Uterus (tissue), 4 donors: ENCODE data around the gene SLC39A6. TPM values are rescaled to one million over a fixed set of nuclear protein-coding genes. Genes with fewer than 3 reads are reported as not detected.
"Not testable (repeated sequence)": the region's sequence is repeated elsewhere in the genome, so short reads cannot be mapped to it uniquely, and the experiment has no call there.

Source experiments
- DNase-seq, 2 donors: peaks; one replicate each; pipeline ENCODE4 v3.0.0-alpha.2; 2019 to 2020
- H3K27ac ChIP-seq, 2 donors: fragments of 200-600 bp; sonication (generic); 1 replicate in 1 of 2; 2 replicates in 1 of 2; pipeline ENCODE4 v1.5.1; 2016 to 2018
- H3K27me3 ChIP-seq, 2 donors: fragments of 200-600 bp; sonication (generic); one replicate each; pipeline ENCODE4 v1.5.1; 2018 to 2019; ENCODE audit warnings: control low read depth in 1 of 2
- H3K36me3 ChIP-seq, 2 donors: fragments of 200-600 bp; sonication (generic); one replicate each; pipeline ENCODE4 v1.5.1; 2019; ENCODE audit warnings: control low read depth in 1 of 2
- H3K4me1 ChIP-seq, 2 donors: fragments of 200-600 bp; sonication (generic); one replicate each; pipeline ENCODE4 v1.5.1; 2018 to 2019; ENCODE audit warnings: control low read depth in 1 of 2
- H3K4me3 ChIP-seq, 2 donors: fragments of 200-600 bp; sonication (generic); 1 replicate in 1 of 2; 2 replicates in 1 of 2; pipeline ENCODE4 v1.5.1; 2018 to 2019; ENCODE audit warnings: mild to moderate bottlenecking in 1 of 2
- H3K9me3 ChIP-seq, 2 donors: fragments of 200-600 bp; sonication (generic); one replicate each; pipeline ENCODE4 v1.5.1; 2019; ENCODE audit warnings: control low read depth in 1 of 2
- POLR2A ChIP-seq, 2 donors: fragments of 450-650 bp; IDR thresholded peaks; one replicate each; pipeline ENCODE4 v1.6.1; 2016; ENCODE audit warnings: antibody characterized with exemption in 2 of 2, mild to moderate bottlenecking in 1 of 2, moderate library complexity in 1 of 2
- intact Hi-C: fragments of 100-400 bp; cut with DNase I; formaldehyde crosslinking; loops from one replicate; pipeline ENCODE4 v1.15.1; 2023; ENCODE audit warnings: low total_unique reads
- total RNA-seq, 4 donors: library from RNA; depleted of rRNA in 3 of 4; stranded (reverse); fragments of >200 nt in 3 of 4; gene quantifications; one replicate each; pipeline versions ENCODE4 v1.1.0 to v1.2.4, GENCODE V29; 2014 to 2023
- TF ChIP-seq, protein P1 (sequence below), 4 experiments: fragments of 200-600 bp in 2 of 4; fragments of 450-650 bp in 2 of 4; sonication (generic) in 2 of 4; IDR thresholded peaks; one replicate each; pipeline ENCODE4 v1.5.1; 2016 to 2019; ENCODE audit warnings: antibody characterized with exemption in 4 of 4, mild to moderate bottlenecking in 2 of 4, moderate library complexity in 1 of 4
- donor health status: DM: yes; HTN: yes; CAD: no.

The SLC39A6 gene
- total RNA-seq, 4 donors from 2014 or later: 7.7 to 90.6 (median 31.1) TPM

DNA sequence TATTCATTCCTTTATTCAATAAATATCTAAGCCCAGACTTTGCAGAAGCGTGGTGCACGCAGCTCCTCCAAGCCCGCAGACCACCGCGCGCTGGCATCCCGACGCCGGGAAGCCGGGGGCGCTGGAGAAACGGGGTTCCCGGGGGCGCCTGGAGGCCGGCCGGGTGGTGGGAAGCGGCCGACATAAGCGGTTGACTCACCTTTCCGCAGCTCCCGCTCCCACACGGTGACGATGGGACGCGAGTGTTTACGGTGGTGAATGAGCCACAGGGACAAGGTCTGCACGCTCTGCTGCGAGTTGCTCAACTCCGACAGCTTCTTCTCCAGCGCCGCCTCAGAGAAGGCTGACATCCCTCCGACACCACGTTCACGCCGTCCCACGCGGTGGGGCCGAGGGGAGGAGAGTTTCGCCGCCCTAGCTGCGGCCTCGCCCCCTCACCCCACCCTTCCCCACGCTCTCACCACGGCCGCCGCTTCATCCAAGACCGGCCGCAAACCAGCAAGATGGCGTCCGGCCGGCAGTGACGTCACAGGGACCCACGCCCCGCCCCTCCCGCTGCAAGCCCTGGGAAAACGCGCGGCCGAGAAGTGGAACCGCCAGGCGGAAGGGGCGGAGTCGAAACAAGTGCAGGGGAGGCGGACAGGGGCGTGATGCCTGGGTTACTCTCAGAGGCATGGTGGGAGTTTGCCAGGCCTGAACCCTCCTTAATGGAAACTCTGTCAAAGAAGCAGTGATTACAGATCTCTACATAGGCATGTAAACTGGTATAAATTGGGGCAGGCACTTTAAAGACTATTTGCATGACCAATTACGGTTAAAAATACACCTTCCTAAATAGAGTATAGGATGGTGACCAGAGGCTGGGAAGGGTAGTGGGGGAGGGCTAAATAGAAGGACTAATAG, 61.8 kb downstream of the SLC39A6 start, which contains the start of gene RPRD1A:
Gene RPRD1A, minus strand, starts transcription at position 505 of the 903 bp plus-strand sequence. Its CDS starts 155 bp downstream, at position 350.
- Histone ChIP-seq H3K27ac (peak within 1 kb of the TSS; percentile 80 to 84), H3K27me3 (no peaks in the 10 kb centered on the region), H3K9me3 (no peaks in the 10 kb centered on the region), H3K4me1 (peaks cover 5 to 9% of the 10 kb centered on the region in 2 donors), H3K4me3 (peak within 1 kb of the TSS; percentile 63 to 66), H3K36me3 (no peaks in the 10 kb centered on the region)
- TF ChIP-seq, protein P1, sequence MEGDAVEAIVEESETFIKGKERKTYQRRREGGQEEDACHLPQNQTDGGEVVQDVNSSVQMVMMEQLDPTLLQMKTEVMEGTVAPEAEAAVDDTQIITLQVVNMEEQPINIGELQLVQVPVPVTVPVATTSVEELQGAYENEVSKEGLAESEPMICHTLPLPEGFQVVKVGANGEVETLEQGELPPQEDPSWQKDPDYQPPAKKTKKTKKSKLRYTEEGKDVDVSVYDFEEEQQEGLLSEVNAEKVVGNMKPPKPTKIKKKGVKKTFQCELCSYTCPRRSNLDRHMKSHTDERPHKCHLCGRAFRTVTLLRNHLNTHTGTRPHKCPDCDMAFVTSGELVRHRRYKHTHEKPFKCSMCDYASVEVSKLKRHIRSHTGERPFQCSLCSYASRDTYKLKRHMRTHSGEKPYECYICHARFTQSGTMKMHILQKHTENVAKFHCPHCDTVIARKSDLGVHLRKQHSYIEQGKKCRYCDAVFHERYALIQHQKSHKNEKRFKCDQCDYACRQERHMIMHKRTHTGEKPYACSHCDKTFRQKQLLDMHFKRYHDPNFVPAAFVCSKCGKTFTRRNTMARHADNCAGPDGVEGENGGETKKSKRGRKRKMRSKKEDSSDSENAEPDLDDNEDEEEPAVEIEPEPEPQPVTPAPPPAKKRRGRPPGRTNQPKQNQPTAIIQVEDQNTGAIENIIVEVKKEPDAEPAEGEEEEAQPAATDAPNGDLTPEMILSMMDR (IDR thresholded peaks at IDR 0.05): peak in 3 of 4 experiments; percentile 4 to 31 (median 18)
- peak in 1 of 2 donors; percentile 74 for TF ChIP-seq POLR2A (IDR thresholded peaks at IDR 0.05)
- intact Hi-C loops: no loop called here
- peak; percentile 96 to 97 for DNase-seq

DNA sequence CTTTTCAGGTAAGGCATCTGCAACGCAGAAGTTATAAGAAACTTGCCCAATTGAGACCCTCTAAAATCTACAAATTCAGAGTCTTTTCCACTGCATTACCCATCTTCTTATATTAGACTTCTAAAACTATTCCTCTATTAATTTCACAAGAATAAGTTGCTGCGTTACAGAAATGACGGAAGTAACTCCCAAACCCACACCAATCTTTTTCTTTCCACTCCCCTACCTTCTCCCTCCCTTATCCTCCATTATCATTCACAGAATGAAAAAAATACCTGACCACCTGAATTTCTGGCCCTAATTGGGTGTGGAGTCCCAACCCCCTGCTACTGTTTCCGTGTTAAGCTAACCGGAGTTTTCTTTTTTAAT, 62.5 kb downstream of the SLC39A6 start:
- DNase-seq: no peak
- Histone ChIP-seq H3K4me3 (peak overlapping the region; percentile 63 to 66), H3K36me3 (no peaks in the 10 kb centered on the region), H3K27me3 (no peaks in the 10 kb centered on the region), H3K4me1 (peaks cover 5 to 9% of the 10 kb centered on the region in 2 donors), H3K27ac (peak overlapping the region; percentile 80 to 84), H3K9me3 (no peaks in the 10 kb centered on the region)
- TF ChIP-seq, protein P1 (IDR thresholded peaks at IDR 0.05): no peak
- no peak for TF ChIP-seq POLR2A (IDR thresholded peaks at IDR 0.05)
- intact Hi-C loops: no loop called here

DNA sequence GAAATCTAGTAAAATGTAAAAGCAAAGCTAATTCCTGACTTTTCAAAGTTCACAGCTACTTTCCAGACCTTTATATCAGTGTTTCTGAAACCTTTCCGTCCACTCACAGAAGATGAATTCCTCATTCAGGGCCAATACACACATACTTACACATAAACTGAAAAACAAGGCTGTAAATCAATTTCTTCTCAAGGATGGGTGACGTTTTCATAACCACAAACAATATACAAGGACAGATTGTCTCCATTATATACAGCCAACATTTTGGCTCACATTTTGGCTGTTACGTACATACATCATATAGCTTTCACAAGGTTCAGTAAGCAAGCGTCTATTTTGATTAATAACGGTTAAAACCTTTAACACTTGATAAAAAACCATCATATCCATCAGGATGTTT, 63.1 kb downstream of the SLC39A6 start:
- no peak for TF ChIP-seq POLR2A (IDR thresholded peaks at IDR 0.05)
- TF ChIP-seq, protein P1 (IDR thresholded peaks at IDR 0.05): no peak
- Histone ChIP-seq H3K4me1 (peaks cover 5 to 9% of the 10 kb centered on the region in 2 donors), H3K27me3 (no peaks in the 10 kb centered on the region), H3K36me3 (no peaks in the 10 kb centered on the region), H3K4me3 (peak overlapping the region in 1 of 2 donors; percentile 63), H3K9me3 (no peaks in the 10 kb centered on the region), H3K27ac (no peak overlapping the region)
- intact Hi-C loops: no loop called here
- DNase-seq: no peak

DNA sequence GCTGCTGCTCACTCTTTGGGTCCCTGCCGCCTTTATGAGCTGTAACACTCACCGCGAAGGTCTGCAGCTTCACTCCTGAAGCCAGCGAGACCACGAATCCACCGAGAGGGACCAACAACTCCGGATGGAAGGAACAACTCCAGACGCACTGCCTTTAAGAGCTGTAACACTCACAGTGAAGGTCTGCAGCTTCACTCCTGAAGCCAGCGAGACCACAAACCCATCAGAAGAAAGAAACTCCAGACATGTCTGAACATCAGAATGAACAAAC, 64.4 kb downstream of the SLC39A6 start:
- H3K27me3 ChIP-seq, intact Hi-C loops, H3K9me3 ChIP-seq, H3K36me3 ChIP-seq, H3K4me3 ChIP-seq, H3K4me1 ChIP-seq, DNase-seq, H3K27ac ChIP-seq: not testable (repeated sequence)

DNA sequence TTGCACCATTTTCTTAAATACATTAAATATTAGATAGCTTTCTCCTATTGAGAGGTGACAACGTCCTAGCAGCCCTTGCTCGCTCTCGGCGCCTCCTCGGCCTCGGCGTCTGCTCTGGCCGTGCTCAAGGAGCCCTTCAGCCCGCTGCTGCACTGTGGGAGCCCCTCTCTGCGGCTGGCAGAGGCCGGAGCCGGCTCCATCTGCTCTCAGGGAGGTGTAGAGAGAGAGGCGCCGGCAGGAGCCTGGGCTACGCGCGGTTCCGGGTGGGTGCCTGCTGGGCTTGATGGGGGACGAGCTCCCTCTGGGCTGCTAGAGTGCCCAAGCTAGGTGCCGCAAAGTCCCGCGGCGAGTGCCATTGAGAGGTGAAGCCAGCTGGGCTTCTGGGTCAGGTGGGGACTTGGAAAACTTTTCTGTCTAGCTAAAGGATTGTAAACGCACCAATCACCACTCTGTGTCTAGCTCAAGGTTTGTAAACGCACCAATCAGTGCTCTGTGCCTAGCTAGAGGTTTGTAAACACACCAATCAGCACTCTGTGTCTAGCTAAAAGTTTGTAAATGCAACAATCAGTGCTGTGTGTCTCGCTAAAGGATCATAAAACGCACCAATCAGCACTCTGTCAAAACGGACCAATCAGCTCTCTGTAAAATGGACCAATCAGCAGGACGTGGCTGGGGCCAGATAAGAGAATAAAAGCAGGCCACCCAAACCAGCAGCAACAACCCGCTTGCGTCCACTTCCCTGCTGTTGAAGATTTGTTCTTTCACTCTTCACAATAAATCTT, 64.9 kb downstream of the SLC39A6 start:
- intact Hi-C loops: no loop called here
- H3K27ac ChIP-seq: no peak overlapping the region
- no peaks in the 10 kb centered on the region for H3K36me3 ChIP-seq
- H3K27me3 ChIP-seq: no peaks in the 10 kb centered on the region
- H3K9me3 ChIP-seq: no peaks in the 10 kb centered on the region
- DNase-seq: no peak
- peaks cover 5 to 9% of the 10 kb centered on the region in 2 donors for H3K4me1 ChIP-seq
- no peak overlapping the region for H3K4me3 ChIP-seq
- TF ChIP-seq, protein P1 (IDR thresholded peaks at IDR 0.05): no peak
- TF ChIP-seq POLR2A (IDR thresholded peaks at IDR 0.05): no peak
